OCI-LY3 (cell line): ENCODE data around the gene RNF217.

Experiments used
- H2AFZ ChIP-seq: fragments of 200-600, 300-600 bp; shearing (Covaris generic); 2 replicates; pipeline ENCODE4 v1.6.0; 2014; ENCODE audit warnings: antibody characterized with exemption, low read depth, low read length
- H3K27ac ChIP-seq: fragments of 200-600, 300-600 bp; sonication (generic); 2 replicates; pipeline ENCODE4 v1.5.1; 2014; ENCODE audit warnings: mild to moderate bottlenecking, low read length, moderate library complexity, mixed read lengths
- H3K27me3 ChIP-seq: fragments of 200-600, 300-600 bp; sonication (generic); 2 replicates; pipeline ENCODE4 v1.6.1; 2014; ENCODE audit warnings: low read depth, low read length, mixed read lengths
- H3K36me3 ChIP-seq: fragments of 200-600, 300-600 bp; sonication (generic); replicated peaks from 2 replicates; pipeline ENCODE3; 2014; ENCODE audit warnings: low read depth, low read length, mixed read lengths
- H3K4me1 ChIP-seq: fragments of 300-600, 200-600 bp; sonication (generic); 2 replicates; pipeline ENCODE4 v1.6.1; 2014; ENCODE audit warnings: low read length, mixed read lengths
- H3K4me2 ChIP-seq: fragments of 200-600, 300-600 bp; sonication (generic); 2 replicates; pipeline ENCODE4 v1.6.1; 2014; ENCODE audit warnings: low read length, mixed read lengths
- H3K4me3 ChIP-seq: fragments of 300-600, 200-600 bp; sonication (generic); 2 replicates; pipeline ENCODE4 v1.5.1; 2014; ENCODE audit warnings: antibody characterized with exemption, mild to moderate bottlenecking, low read length, moderate library complexity
- H3K79me2 ChIP-seq: fragments of 300-600, 200-600 bp; shearing (Covaris generic); 2 replicates; pipeline ENCODE4 v1.6.1; 2014; ENCODE audit warnings: mild to moderate bottlenecking, low read length, mixed read lengths
- H3K9ac ChIP-seq: fragments of 300-600, 200-600 bp; shearing (Covaris generic); 2 replicates; pipeline ENCODE4 v1.6.0; 2014; ENCODE audit warnings: mild to moderate bottlenecking, low read length, moderate library complexity
- H3K9me3 ChIP-seq: fragments of 200-600, 300-600 bp; shearing (Covaris generic); 2 replicates; pipeline ENCODE4 v1.6.1; 2014; ENCODE audit warnings: low read length, mixed read lengths; ENCODE audit not compliant: insufficient read depth
- H4K20me1 ChIP-seq: fragments of 200-600, 300-600 bp; sonication (generic); 2 replicates; pipeline ENCODE4 v1.6.1; 2016; ENCODE audit warnings: low read length, mixed read lengths; ENCODE audit not compliant: insufficient read depth
- CTCF ChIP-seq: fragments of 200-600, 300-600 bp; sonication (generic); IDR thresholded peaks from 2 replicates; pipeline ENCODE4 v1.5.1; 2014; ENCODE audit warnings: antibody characterized with exemption, low read length, low read depth
- EZH2phosphoT487 ChIP-seq: fragments of 200-600 bp; shearing (Covaris generic); IDR thresholded peaks from 2 replicates; pipeline ENCODE4 v1.6.1; 2018; ENCODE audit warnings: antibody characterized with exemption, mixed run types, low read depth

The RNF217 gene

GRCh38 chr6:125102411-125102810, 140.2 kb downstream of the RNF217 start:
- Histone ChIP-seq H3K36me3 (no peaks in the 10 kb centered on the region), H3K27ac (no peak overlapping the region), H3K4me2 (no peak overlapping the region), H3K4me3 (no peak overlapping the region), H2AFZ (no peak overlapping the region), H3K27me3 (no peaks in the 10 kb centered on the region), H3K79me2 (no peaks in the 10 kb centered on the region), H3K9me3 (no peaks in the 10 kb centered on the region), H3K9ac (no peak overlapping the region), H4K20me1 (no peaks in the 10 kb centered on the region), H3K4me1 (no peaks in the 10 kb centered on the region)
- TF ChIP-seq CTCF (no peak), EZH2phosphoT487 (no peak)

- TF ChIP-seq EZH2phosphoT487 (no peak), CTCF (no peak)
- Histone ChIP-seq H3K27ac (no peak overlapping the region), H3K9ac (no peak overlapping the region), H3K9me3 (no peaks in the 10 kb centered on the region), H3K79me2 (no peaks in the 10 kb centered on the region), H3K4me3 (no peak overlapping the region), H3K27me3 (no peaks in the 10 kb centered on the region), H3K4me2 (no peak overlapping the region), H3K4me1 (no peaks in the 10 kb centered on the region), H4K20me1 (no peaks in the 10 kb centered on the region), H3K36me3 (no peaks in the 10 kb centered on the region), H2AFZ (no peak overlapping the region)
These were observed 140.7 kb downstream of the RNF217 start for GRCh38 chr6:125102891-125103290.

GRCh38 chr6:125104425-125104824, 142.2 kb downstream of the RNF217 start:
- H3K36me3 ChIP-seq = no peaks in the 10 kb centered on the region
- no peak overlapping the region for H3K27ac ChIP-seq
- no peaks in the 10 kb centered on the region for H3K27me3 ChIP-seq
- no peaks in the 10 kb centered on the region for H3K9me3 ChIP-seq
- TF ChIP-seq EZH2phosphoT487 = no peak
- TF ChIP-seq CTCF = no peak
- no peak overlapping the region for H3K4me2 ChIP-seq
- H3K9ac ChIP-seq = no peak overlapping the region
- H2AFZ ChIP-seq = no peak overlapping the region
- no peak overlapping the region for H3K4me3 ChIP-seq
- no peaks in the 10 kb centered on the region for H3K79me2 ChIP-seq
- H3K4me1 ChIP-seq = no peaks in the 10 kb centered on the region
- no peaks in the 10 kb centered on the region for H4K20me1 ChIP-seq

GRCh38 chr6:125107048-125107447, 144.8 kb downstream of the RNF217 start:
- Histone ChIP-seq H3K9me3 (no peaks in the 10 kb centered on the region), H2AFZ (no peak overlapping the region)

More at GRCh38 chr6:125107048-125107447, 144.8 kb downstream of the RNF217 start:
- Histone ChIP-seq H3K4me1 (no peaks in the 10 kb centered on the region), H3K36me3 (no peaks in the 10 kb centered on the region), H3K27me3 (no peaks in the 10 kb centered on the region), H3K4me2 (no peak overlapping the region), H3K79me2 (no peaks in the 10 kb centered on the region), H3K27ac (no peak overlapping the region), H3K9ac (no peak overlapping the region), H3K4me3 (no peak overlapping the region), H4K20me1 (no peaks in the 10 kb centered on the region)
- TF ChIP-seq CTCF (no peak), EZH2phosphoT487 (no peak)
